ENCODE measurements around the gene PRKAR1B. TPM values are rescaled to one million over a fixed set of nuclear protein-coding genes. Genes with fewer than 3 reads are reported as not detected.

PRKAR1B gene
- total and polyA plus RNA-seq, 2 donors, result 12.3 to 13.7 TPM

- WGBS, result 88% methylated on average over 16 of the region's 16 CpGs
Measured at GRCh38 chr7:713488-714230, 13.4 kb downstream of the PRKAR1B start.

DNA sequence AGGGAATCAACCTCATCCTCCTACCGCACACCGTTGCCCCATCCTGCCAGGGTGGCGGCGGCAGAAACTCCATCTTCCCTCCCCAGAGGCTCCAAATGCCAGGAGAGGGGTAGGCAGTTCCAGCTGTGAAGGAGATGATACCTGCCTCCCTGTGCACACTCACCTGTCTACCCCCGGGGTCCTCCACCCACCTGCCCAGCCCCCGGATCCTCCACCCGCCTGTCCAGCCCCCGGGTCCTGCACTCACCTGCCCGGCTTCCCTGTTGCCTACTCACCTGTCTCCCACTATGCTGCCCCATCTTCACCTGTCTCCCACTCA, 14.0 kb downstream of the PRKAR1B start:
- DNase-seq (ENCODE audit: extremely low spot score), result no peak
- H3K36me3 ChIP-seq (ENCODE audit: insufficient read depth), result no peaks in the 10 kb centered on the region
- WGBS, result 83% methylated on average over 9 of the region's 9 CpGs

More at GRCh38 chr7:713488-714230, 13.4 kb downstream of the PRKAR1B start:
- H3K4me1 ChIP-seq (ENCODE audit: insufficient read depth), result no peaks in the 10 kb centered on the region
- DNase-seq (ENCODE audit: extremely low spot score), result no peak
- H3K4me3 ChIP-seq (ENCODE audit: low read depth, low read length), result no peak overlapping the region
- H3K27ac ChIP-seq (ENCODE audit: low read depth), result no peak overlapping the region
- H3K36me3 ChIP-seq (ENCODE audit: insufficient read depth), result no peaks in the 10 kb centered on the region

DNA sequence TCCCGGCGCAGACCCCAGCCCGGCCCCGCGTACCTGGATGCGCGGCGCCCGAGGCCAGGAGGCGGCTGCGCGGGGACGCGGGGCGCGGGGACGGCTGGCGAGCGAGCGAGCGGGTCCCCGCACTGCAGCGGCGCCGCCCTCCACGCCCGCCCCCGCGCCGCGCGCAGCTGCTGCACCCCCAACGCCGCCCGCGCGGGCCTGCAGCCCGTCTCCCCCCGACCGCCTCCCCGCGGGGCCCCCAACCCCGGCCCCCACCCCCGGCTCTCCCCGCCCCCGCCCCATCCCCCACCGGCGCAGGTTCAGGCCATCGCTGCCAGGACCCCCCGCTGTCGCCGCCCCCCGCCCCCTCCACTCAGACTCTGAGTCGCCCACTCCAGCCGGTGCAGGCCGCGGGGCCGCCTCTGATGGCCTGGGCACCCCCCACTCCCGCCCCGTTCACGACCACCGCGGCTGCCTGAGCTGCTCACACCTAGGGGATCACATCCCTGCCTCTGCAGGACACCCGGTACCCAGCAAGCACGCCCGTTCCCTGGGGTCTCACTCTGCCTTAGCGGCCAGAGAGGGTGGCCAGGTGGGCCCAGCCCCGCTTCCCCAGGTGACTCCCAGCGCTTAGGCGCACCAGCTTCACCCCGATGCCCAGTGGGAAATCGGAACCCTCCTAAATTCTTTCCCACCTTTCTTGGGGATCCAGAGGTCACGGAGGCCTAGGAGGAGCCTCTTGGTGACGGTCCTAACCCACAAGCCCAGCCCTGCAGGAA, 14.5 kb downstream of the PRKAR1B start:
- Histone ChIP-seq H3K4me1 (ENCODE audit: insufficient read depth) (no peaks in the 10 kb centered on the region), H3K36me3 (ENCODE audit: insufficient read depth) (no peaks in the 10 kb centered on the region), H3K4me3 (ENCODE audit: low read depth, low read length) (peak overlapping the region; percentile 55), H3K27ac (ENCODE audit: low read depth) (no peak overlapping the region)
- DNase-seq (ENCODE audit: extremely low spot score), result no peak
- 12% methylated on average over 74 of the region's 74 CpGs for WGBS

More for the DNA sequence above, 14.0 kb downstream of the PRKAR1B start:
- H3K4me3 ChIP-seq (ENCODE audit: low read depth, low read length), result no peak overlapping the region
- H3K27ac ChIP-seq (ENCODE audit: low read depth), result no peak overlapping the region
- H3K4me1 ChIP-seq (ENCODE audit: insufficient read depth), result no peaks in the 10 kb centered on the region

DNA sequence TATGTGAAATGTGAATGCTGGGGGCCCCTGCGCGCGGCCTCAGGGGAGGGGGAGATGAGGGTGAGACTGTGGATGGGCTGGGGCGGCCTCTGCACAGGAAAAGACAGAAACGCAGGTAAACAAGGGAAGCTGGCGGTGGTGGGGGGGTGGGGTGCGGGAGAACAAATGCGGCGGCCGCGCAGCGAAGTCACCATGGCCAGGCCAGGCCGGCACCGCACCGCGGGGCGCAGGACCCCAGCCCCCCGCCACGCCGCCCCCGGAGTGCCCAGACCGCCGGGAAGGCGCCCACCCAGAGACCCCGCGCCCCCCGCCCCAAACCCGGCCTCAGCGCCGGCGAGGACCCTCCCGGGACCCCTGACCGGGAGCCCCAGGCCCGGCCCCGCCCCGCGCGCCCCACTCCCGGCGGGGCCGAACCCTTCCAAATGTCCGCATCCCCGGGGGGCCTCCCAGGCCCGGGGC, 15.1 kb downstream of the PRKAR1B start:
- WGBS, result 2% methylated on average over 44 of the region's 44 CpGs
- H3K27ac ChIP-seq (ENCODE audit: low read depth), result no peak overlapping the region
- DNase-seq (ENCODE audit: extremely low spot score), result no peak

DNA sequence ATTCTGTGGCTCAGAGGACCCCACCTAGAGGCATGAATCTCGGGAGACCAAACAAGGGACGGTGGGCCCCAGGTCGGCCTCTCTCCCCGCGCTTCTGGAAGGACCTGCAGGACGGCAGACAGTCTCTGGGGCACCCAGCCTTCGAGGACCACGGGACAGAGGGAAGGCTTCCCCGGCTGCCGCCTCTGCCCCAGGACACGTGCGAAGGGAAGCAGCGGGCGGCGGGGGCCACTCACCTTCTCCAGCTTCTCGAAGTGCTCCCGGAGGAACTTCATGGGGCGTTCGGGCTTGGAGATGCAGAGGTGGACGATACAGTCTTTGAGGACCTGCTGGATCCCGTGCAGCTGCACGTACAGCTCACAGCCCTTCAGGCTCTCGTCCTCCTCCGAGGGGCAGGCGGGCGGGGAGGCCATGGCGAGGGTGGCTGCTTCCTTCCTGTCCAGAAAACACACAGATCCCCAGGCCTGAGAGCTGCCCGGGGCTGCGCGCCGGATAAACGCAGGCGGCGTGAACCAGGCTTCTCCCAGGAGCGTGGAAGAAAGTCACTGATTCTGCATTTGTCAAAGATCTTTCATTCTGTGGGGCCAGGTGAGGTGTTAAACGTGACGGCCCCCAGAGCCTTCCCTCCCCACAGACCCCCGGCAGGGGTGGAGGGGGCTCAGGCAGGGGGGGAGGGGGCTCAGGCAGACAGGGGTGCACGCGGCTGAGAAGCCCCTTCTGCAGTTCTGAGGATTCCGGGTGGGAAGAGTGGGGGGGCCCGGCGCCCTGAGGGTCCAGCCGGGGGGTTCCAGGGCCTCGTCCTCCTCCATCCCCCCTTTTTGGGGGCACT, 15.8 kb downstream of the PRKAR1B start:
- Histone ChIP-seq H3K4me3 (ENCODE audit: low read depth, low read length) (peak overlapping the region; percentile 55), H3K4me1 (ENCODE audit: insufficient read depth) (no peaks in the 10 kb centered on the region), H3K27ac (ENCODE audit: low read depth) (no peak overlapping the region), H3K36me3 (ENCODE audit: insufficient read depth) (no peaks in the 10 kb centered on the region)
- no peak for DNase-seq (ENCODE audit: extremely low spot score)
- WGBS, result 40% methylated on average over 45 of the region's 45 CpGs

More for the DNA sequence above, 15.1 kb downstream of the PRKAR1B start:
- Histone ChIP-seq H3K4me3 (ENCODE audit: low read depth, low read length) (peak overlapping the region; percentile 55), H3K4me1 (ENCODE audit: insufficient read depth) (no peaks in the 10 kb centered on the region), H3K36me3 (ENCODE audit: insufficient read depth) (no peaks in the 10 kb centered on the region)

DNA sequence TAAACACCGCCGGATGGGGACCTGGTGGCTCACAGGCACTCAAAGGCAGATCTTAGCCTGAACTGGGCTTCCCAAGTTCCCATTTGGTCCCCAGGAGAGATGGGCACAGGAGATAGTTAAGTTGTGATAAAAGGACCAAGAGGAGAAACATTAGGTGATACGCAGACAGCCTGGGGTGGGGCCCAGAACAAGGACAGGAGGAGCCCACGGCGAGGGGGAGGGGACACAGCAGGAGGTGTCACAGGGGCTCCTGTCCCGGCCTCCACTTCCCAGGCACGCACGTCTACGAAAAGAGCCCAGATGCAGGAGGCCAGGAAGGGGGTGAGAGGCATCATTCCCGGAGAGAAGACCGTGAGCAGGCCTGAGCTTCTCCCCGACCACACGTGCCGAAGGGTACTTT, 16.9 kb downstream of the PRKAR1B start:
- WGBS, result 89% methylated on average over 14 of the region's 14 CpGs
- no peak for DNase-seq (ENCODE audit: extremely low spot score)
- no peaks in the 10 kb centered on the region for H3K4me1 ChIP-seq (ENCODE audit: insufficient read depth)
- no peak overlapping the region for H3K4me3 ChIP-seq (ENCODE audit: low read depth, low read length)
- H3K36me3 ChIP-seq (ENCODE audit: insufficient read depth), result no peaks in the 10 kb centered on the region
- no peak overlapping the region for H3K27ac ChIP-seq (ENCODE audit: low read depth)

- DNase-seq (ENCODE audit: extremely low spot score), result no peak
Measured at GRCh38 chr7:707296-708000, 19.6 kb downstream of the PRKAR1B start.

GRCh38 chr7:706721-707120, 20.4 kb downstream of the PRKAR1B start:
- Histone ChIP-seq H3K36me3 (ENCODE audit: insufficient read depth) (no peaks in the 10 kb centered on the region), H3K4me3 (ENCODE audit: low read depth, low read length) (no peak overlapping the region), H3K4me1 (ENCODE audit: insufficient read depth) (no peaks in the 10 kb centered on the region), H3K27ac (ENCODE audit: low read depth) (no peak overlapping the region)
- no peak for DNase-seq (ENCODE audit: extremely low spot score)
- WGBS, result 80% methylated on average over 7 of the region's 7 CpGs

More at GRCh38 chr7:707296-708000, 19.6 kb downstream of the PRKAR1B start:
- Histone ChIP-seq H3K4me3 (ENCODE audit: low read depth, low read length) (no peak overlapping the region), H3K27ac (ENCODE audit: low read depth) (no peak overlapping the region), H3K4me1 (ENCODE audit: insufficient read depth) (no peaks in the 10 kb centered on the region), H3K36me3 (ENCODE audit: insufficient read depth) (no peaks in the 10 kb centered on the region)
- 93% methylated on average over 17 of the region's 17 CpGs for WGBS

- H3K36me3 ChIP-seq (ENCODE audit: insufficient read depth), result no peaks in the 10 kb centered on the region
- no peak overlapping the region for H3K4me3 ChIP-seq (ENCODE audit: low read depth, low read length)
- no peak overlapping the region for H3K27ac ChIP-seq (ENCODE audit: low read depth)
- no peak for DNase-seq (ENCODE audit: extremely low spot score)
- WGBS, result 94% methylated on average over 3 of the region's 3 CpGs
- no peaks in the 10 kb centered on the region for H3K4me1 ChIP-seq (ENCODE audit: insufficient read depth)
Measured at GRCh38 chr7:703049-703448, 24.0 kb downstream of the PRKAR1B start.

- DNase-seq (ENCODE audit: extremely low spot score), result no peak
- H3K4me1 ChIP-seq (ENCODE audit: insufficient read depth), result no peaks in the 10 kb centered on the region
- WGBS, result 98% methylated on average over 4 of the region's 4 CpGs
Measured at GRCh38 chr7:701086-701671, 25.9 kb downstream of the PRKAR1B start.

DNA sequence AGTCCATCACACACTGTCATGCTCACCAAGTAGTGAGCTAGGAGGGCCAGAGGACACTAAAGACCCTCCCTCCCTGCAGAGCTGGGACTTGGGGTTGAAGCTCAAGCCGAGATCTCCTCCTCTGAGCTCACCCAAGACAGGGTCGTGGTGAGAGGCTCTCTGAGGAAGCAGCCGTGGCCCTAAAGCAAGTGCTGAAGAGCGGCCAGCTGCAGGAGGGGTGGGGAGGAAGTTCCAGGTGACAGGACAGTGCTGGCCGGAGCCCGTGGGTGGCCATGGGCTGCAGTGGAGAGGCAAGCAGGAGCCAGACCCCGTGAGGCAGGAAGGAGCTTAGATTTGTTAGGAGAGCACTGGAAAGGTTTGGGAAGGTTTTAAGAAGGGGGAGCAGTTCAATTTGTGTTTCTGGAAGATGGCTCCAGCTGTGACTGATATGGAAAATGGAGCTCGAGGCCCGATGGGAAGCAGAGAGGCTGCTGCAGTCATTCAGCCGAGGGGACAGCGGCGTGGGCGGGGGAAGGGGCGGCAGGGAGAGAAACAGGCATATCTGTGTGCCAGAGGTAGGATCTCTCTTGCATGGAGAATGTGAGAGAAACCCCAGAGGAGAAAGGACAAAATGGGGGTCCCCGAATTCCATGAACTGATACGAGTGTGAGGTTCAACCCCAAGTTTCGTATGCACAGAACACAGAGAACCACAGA, 27.5 kb downstream of the PRKAR1B start:
- H3K4me1 ChIP-seq (ENCODE audit: insufficient read depth), result no peaks in the 10 kb centered on the region
- H3K36me3 ChIP-seq (ENCODE audit: insufficient read depth), result no peaks in the 10 kb centered on the region
- no peak overlapping the region for H3K27ac ChIP-seq (ENCODE audit: low read depth)
- 75% methylated on average over 17 of the region's 17 CpGs for WGBS
- no peak overlapping the region for H3K4me3 ChIP-seq (ENCODE audit: low read depth, low read length)
- no peak for DNase-seq (ENCODE audit: extremely low spot score)

More at GRCh38 chr7:701086-701671, 25.9 kb downstream of the PRKAR1B start:
- H3K27ac ChIP-seq (ENCODE audit: low read depth), result no peak overlapping the region
- H3K36me3 ChIP-seq (ENCODE audit: insufficient read depth), result no peaks in the 10 kb centered on the region
- no peak overlapping the region for H3K4me3 ChIP-seq (ENCODE audit: low read depth, low read length)

All from urinary bladder (tissue), 4 donors.